Breast epithelium (tissue), 4 donors: ENCODE measurements around the gene ANK2. TPM values are rescaled to one million over a fixed set of nuclear protein-coding genes. Genes with fewer than 3 reads are reported as not detected.

Experiments
- DNase-seq, 2 donors: peaks; one replicate each; pipeline ENCODE4 v3.0.0-alpha.2; 2019; ENCODE audit warnings: low spot score in 2 of 2
- H3K27ac ChIP-seq, 2 donors: fragments of 200-600 bp; sonication (generic) in 1 of 2; one replicate each; pipeline ENCODE4 v1.5.1; 2016 to 2019; ENCODE audit warnings: mild to moderate bottlenecking in 1 of 2
- H3K27me3 ChIP-seq, 2 donors: fragments of 200-600 bp; sonication (generic) in 1 of 2; one replicate each; pipeline versions ENCODE4 v1.5.1 to v1.6.0; 2017 to 2019; ENCODE audit warnings: control low read depth in 1 of 2, mild to moderate bottlenecking in 1 of 2
- H3K36me3 ChIP-seq: fragments of 200-600 bp; one replicate; pipeline ENCODE4 v1.5.1; 2019
- H3K4me1 ChIP-seq, 2 donors: fragments of 200-600 bp; sonication (generic); one replicate each; pipeline ENCODE4 v1.5.1; 2016 to 2019; ENCODE audit warnings: control low read depth in 1 of 2
- H3K4me3 ChIP-seq, 3 donors: fragments of 200-600 bp; sonication (generic); 1 replicate in 2 of 3; 2 replicates in 1 of 3; pipeline ENCODE4 v1.5.1; 2016 to 2019; ENCODE audit warnings: mild to moderate bottlenecking in 3 of 3, moderate library complexity in 2 of 3
- H3K9me3 ChIP-seq, 2 donors: fragments of 200-600 bp; sonication (generic) in 1 of 2; one replicate each; pipeline ENCODE4 v1.5.1; 2016 to 2019; ENCODE audit warnings: control low read depth in 1 of 2
- CTCF ChIP-seq, 3 donors: fragments of 450-650 bp; IDR thresholded peaks; one replicate each; pipeline ENCODE4 v1.5.1; 2016 to 2017; ENCODE audit warnings: antibody characterized with exemption in 3 of 3, mild to moderate bottlenecking in 3 of 3, moderate library complexity in 3 of 3
- POLR2A ChIP-seq: fragments of 450-650 bp; IDR thresholded peaks from one replicate; pipeline ENCODE4 v1.6.1; 2016; ENCODE audit warnings: antibody characterized with exemption, mild to moderate bottlenecking, moderate library complexity
- POLR2AphosphoS5 ChIP-seq, 3 donors: sonication (generic); formaldehyde crosslinking; IDR thresholded peaks; one replicate each; pipeline ENCODE4 v1.6.1; 2017; ENCODE audit warnings: antibody characterized with exemption in 3 of 3
- intact Hi-C: fragments of 100-400 bp; cut with DNase I; formaldehyde crosslinking; loops from one replicate; pipeline ENCODE4 v1.15.1; 2023; ENCODE audit warnings: low total_unique reads
- total RNA-seq, 3 donors: library from RNA; depleted of rRNA; stranded (reverse); fragments of >200 nt; gene quantifications; one replicate each; pipeline ENCODE4 v1.1.0, GENCODE V29; 2016

The ANK2 gene
- total RNA-seq, 3 donors from 2014 or later = 22.0 to 145 (median 36.7) TPM

GRCh38 chr4:113083346-113083745 is 33.9 kb downstream of the ANK2 start:
- Histone ChIP-seq H3K4me1 (no peaks in the 10 kb centered on the region), H3K27me3 (no peaks in the 10 kb centered on the region), H3K36me3 (no peaks in the 10 kb centered on the region), H3K27ac (no peak overlapping the region), H3K9me3 (no peaks in the 10 kb centered on the region), H3K4me3 (no peak overlapping the region)
- intact Hi-C loops = no loop called here
- TF ChIP-seq CTCF (IDR thresholded peaks at IDR 0.05) = no peak
- no peak for TF ChIP-seq POLR2AphosphoS5 (IDR thresholded peaks at IDR 0.05)
- no peak for DNase-seq

GRCh38 chr4:113086172-113086695 is 36.8 kb downstream of the ANK2 start:
- no peak overlapping the region for H3K4me3 ChIP-seq
- intact Hi-C loops = no loop called here
- no peak for DNase-seq
- H3K27ac ChIP-seq = no peak overlapping the region
- no peaks in the 10 kb centered on the region for H3K4me1 ChIP-seq
- no peaks in the 10 kb centered on the region for H3K9me3 ChIP-seq
- H3K27me3 ChIP-seq = no peaks in the 10 kb centered on the region
- TF ChIP-seq POLR2AphosphoS5 (IDR thresholded peaks at IDR 0.05) = no peak
- TF ChIP-seq CTCF (IDR thresholded peaks at IDR 0.05) = no peak
- no peak for TF ChIP-seq POLR2A
- H3K36me3 ChIP-seq = no peaks in the 10 kb centered on the region

GRCh38 chr4:113088050-113088449 is 38.6 kb downstream of the ANK2 start:
- H3K9me3 ChIP-seq = no peaks in the 10 kb centered on the region
- DNase-seq = no peak
- intact Hi-C loops = no loop called here
- TF ChIP-seq POLR2A (no peak), POLR2AphosphoS5 (IDR thresholded peaks at IDR 0.05) (no peak), CTCF (IDR thresholded peaks at IDR 0.05) (no peak)
- H3K27me3 ChIP-seq = no peaks in the 10 kb centered on the region
- H3K4me1 ChIP-seq = no peaks in the 10 kb centered on the region
- H3K27ac ChIP-seq = no peak overlapping the region
- no peaks in the 10 kb centered on the region for H3K36me3 ChIP-seq
- no peak overlapping the region for H3K4me3 ChIP-seq

GRCh38 chr4:113090954-113091353 is 41.5 kb downstream of the ANK2 start:
- no peaks in the 10 kb centered on the region for H3K4me1 ChIP-seq

GRCh38 chr4:113094331-113094730 is 44.9 kb downstream of the ANK2 start:
- Histone ChIP-seq H3K27me3 (no peaks in the 10 kb centered on the region), H3K4me1 (no peaks in the 10 kb centered on the region), H3K9me3 (no peaks in the 10 kb centered on the region), H3K4me3 (no peak overlapping the region), H3K27ac (no peak overlapping the region), H3K36me3 (no peaks in the 10 kb centered on the region)
- TF ChIP-seq POLR2A (no peak), POLR2AphosphoS5 (IDR thresholded peaks at IDR 0.05) (no peak), CTCF (IDR thresholded peaks at IDR 0.05) (no peak)
- intact Hi-C loops = no loop called here
- DNase-seq = no peak

More at GRCh38 chr4:113090954-113091353, 41.5 kb downstream of the ANK2 start:
- Histone ChIP-seq H3K27ac (no peak overlapping the region), H3K4me3 (no peak overlapping the region), H3K9me3 (no peaks in the 10 kb centered on the region), H3K27me3 (no peaks in the 10 kb centered on the region), H3K36me3 (no peaks in the 10 kb centered on the region)
- no peak for TF ChIP-seq CTCF (IDR thresholded peaks at IDR 0.05)
- TF ChIP-seq POLR2AphosphoS5 (IDR thresholded peaks at IDR 0.05) = no peak
- no peak for TF ChIP-seq POLR2A
- no peak for DNase-seq
- intact Hi-C loops = no loop called here
